ENCODE measurements around the gene TRIM40.

- TF ChIP-seq CTCF (IDR thresholded peaks at IDR 0.05) (no peak), ZFX (IDR thresholded peaks at IDR 0.05; ENCODE audit: borderline replicate concordance) (no peak)
These were observed 28.8 kb downstream of the TRIM40 start for GRCh38 chr6:30164714-30165113.
